ENCODE data around the gene SLC9A6. TPM values are rescaled to one million over a fixed set of nuclear protein-coding genes. Genes with fewer than 3 reads are reported as not detected.
A peak's percentile ranks its signal among the peaks of the same experiment; 100 is the strongest.
"Not testable (repeated sequence)": the region's sequence is repeated elsewhere in the genome, so short reads cannot be mapped to it uniquely, and the experiment has no call there.

Gene SLC9A6
- polyA plus RNA-seq, 10 donors, result 6.9 to 9.4 (median 8.7) TPM

DNA sequence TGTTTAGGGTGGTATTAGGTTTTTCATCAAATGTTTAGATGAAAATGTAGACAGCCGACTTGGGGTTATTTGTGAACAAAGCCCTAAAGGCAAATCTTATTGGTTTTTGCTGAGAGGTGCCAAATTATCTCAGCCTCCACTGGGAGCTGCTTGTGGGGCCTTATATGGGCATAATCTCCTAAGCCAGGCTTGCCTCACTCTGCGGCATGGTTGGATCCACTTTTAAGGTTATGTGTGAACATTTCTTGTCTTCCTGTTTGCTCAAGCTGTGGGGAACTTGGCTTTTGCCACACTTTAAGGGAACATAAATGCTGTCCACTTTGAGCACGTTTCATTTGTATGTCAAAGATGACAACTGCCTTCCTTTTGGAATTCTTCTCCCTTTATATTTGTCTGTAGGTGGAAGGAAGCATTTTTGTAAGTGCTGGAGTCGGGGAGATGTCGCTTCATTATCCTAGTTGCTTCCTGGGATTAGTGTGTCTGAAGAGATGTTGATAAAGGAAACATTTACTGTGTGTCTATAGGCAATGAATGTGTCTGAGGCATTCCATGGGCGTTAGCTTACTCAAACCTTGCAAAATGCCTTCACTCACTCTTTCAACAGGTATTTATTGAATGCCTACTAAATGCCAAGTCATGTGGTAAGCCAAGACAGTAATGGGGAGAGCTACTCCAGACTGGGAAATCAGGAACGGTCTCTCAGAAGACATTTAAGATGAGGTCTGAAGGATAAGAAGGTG lies 78.3 kb downstream of the SLC9A6 start:
- peak in 1 of 3 donors; percentile 30 for DNase-seq

DNA sequence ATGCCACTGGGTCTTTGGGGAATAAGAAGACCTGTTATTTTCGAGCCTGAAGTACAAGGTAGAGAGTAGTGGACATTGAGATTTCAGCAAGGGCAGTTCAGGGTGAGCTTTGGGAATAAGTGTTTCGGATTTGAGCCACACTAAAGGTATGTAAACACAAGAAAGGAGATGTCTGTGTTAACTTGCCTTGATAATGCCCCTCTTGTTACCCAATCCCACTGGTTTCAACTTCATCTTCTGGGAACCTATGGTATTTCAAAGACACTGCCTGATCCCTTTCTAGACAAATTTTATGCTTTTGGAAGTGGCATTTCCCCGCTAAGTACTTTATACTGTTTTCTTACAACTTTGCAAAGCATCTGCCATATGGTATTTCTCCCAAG lies 79.4 kb downstream of the SLC9A6 start:
- no peak for DNase-seq

DNA sequence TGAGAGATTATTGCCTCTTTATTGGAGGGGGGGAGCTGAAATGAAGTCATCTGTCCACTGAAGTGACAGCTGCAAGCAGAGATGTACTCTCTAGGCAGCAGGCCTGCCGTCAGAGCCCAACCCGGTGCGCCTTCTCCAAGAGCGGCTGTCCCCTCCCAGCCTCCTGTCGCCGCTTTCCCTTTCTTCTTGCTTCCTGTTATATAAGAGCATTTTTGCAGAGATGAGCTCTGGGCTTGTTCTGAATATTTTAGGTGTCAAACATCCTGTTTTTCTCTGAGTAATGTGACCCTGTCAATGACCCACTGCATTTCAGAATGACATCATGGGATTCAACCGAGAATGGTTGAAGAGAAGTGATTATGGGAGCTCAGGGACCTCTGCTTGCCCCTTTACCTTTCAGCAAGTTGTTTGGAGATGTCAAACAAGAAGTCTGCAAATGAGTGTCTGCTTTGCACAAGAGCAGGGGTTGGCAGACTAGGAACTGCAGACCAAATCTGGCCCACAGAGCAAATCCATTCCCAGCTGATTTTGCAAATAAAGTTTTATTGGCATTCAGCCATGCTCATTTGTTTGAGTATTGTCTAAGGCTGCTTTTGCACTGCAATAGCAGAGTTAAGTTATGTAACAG lies 79.9 kb downstream of the SLC9A6 start:
- DNase-seq, result peak; percentile 72 to 90 (median 75)

DNA sequence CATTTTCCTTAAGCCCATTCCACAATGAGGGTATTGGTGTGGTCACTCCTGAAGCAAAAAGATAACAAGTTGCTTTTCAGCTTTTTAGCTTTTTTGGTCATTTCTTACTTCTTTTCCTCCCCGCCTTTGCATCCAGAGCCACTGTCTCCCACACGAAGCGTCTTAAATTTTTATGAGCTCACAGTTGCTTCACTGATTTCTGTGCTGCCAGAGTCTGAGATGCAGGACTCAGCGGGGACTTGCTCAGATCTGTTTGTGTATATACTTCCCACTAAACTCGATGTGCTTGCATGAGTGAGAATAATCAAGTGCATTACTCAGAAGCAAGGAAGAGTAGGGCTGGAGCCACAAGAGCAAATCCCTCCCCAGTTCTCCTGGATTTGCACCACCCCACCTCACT lies 81.9 kb downstream of the SLC9A6 start:
- peak in 1 of 3 donors; percentile 46 for DNase-seq

DNA sequence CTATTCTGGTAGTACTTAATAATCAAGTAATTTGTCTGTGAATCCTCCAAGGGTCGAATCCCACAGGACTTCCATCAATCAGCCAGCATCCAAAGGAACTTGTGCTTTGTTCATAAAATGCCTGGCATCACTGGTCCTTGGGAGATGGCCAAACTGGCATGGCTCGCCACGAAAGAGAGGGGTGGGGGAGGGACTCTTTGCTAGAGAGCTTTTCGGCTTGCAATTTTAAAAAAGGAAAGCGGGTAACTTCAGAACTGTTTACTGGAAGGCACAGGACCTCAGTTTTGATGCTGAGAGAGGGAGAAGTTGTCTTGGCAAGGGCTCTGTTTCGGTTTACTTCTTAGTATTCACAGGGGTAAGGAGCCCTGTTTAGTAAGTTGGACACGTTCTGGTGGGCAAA lies 82.7 kb downstream of the SLC9A6 start:
- no peak for DNase-seq

DNA sequence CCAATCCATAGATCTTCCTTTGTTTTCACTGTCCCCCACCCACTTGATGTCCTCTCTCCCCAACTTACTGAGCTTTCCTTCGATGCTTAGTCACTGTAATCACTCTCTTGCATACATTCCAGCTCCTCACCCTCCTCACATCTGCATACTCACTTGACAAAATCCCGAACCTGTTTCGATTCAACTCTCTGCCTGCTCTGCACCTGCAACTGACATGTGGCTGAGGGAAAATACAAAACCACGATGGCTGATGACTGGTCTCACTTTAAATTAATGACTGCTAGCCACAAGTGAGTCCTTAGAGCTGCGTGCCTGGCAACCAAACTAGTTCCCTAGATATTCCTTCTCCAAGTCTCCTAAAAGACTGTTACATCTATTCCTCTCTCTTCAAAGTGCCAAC lies 91.7 kb downstream of the SLC9A6 start:
- no peak for DNase-seq

DNA sequence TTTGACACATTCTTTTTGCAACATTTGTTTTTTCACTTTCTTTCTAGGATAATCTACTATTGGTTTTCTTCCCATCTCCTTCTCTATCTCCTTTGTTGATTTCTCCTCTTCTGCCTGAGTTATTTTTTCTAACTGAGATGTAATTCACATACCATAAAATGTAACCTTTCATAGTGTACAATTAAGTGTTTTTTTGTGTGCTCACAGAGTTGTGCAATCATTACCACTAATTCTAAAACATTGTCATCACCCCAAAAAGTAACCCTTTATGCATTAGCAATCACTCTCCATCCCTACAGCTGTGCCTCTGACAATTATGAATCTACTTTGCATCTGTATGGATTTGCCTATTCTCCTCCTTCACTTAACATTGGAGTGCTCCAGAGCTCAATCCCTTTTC lies 95.5 kb downstream of the SLC9A6 start:
- no peak for DNase-seq

DNA sequence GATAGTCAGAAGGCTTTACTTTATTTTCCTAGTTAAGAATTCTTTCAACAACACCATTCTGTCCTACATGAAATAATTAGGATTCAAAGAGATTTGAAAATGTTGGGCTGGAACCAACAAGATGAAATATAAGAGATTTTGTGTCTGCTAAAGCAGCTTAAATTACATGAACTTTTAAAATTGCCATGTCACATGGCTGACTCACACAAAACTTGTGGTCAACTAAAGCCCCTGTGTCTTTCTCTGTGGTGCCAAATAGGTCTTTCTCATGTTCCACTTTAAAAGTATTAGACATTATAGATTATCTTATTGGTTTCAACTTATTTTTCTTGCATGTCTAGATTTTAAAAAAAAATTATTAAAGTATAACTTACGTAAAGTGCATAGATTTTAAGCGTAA lies 101.3 kb downstream of the SLC9A6 start:
- DNase-seq, result no peak

DNA sequence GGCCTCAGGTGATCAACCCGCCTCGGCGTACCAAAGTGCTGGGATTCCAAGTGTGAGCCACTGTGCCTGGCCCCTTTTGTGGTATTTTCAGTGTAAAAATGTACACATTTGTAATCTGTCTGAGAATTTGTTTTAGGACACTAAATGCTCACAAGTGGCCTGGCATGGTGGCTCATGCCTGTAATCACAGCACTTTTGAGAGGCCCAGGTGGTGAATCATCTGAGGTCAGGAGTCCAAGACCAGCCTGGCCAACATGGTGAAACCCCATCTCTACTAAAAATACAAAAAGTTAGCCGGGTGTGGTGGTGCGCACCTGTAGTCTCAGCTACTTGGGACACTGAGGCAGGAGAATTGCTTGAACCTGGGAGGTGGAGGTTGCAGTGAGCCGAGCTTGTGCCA lies 106.7 kb downstream of the SLC9A6 start:
- DNase-seq, result not testable (repeated sequence)

DNA sequence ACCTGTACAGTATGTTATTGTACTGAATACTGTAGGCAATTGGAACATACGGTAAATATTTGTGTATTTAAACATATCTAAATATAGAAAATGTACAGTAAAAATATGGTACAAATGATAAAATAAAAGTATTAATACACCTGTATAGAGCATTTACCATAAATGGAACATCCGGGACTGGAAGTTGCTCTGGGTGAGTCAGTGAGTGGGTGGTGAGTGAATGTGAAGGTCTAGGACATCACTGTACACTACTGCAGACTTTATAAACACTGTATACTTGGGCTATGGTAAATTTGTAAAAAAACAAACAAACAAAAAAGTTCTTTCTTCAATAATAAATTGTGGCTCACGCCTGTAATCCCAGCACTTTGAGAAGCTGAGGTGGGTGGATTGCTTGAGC lies 109.7 kb downstream of the SLC9A6 start:
- no peak for DNase-seq

Other genes starting within 250 kb of the SLC9A6 start
- 1 to 10 TPM in 2 of 10 donors, under 1 TPM in 1, not detected in 7; 0.44 to 5.5 (median 1.1) TPM for gene CT45A3, start 217.2 kb upstream of the SLC9A6 start, polyA plus RNA-seq (ENCODE audit: insufficient read length in 10 of 10)
- gene CT45A5, start 199.9 kb upstream of the SLC9A6 start, polyA plus RNA-seq (ENCODE audit: insufficient read length in 10 of 10), result under 1 TPM in 5 of 10 donors, not detected in 5; 0.22 to 0.94 (median 0.30) TPM
- gene CT45A6, start 182.6 kb upstream of the SLC9A6 start, polyA plus RNA-seq (ENCODE audit: insufficient read length in 10 of 10), result 1 to 10 TPM in 2 of 10 donors, not detected in 8; 1.1 to 1.9 TPM
- gene CT45A2, start 165.4 kb upstream of the SLC9A6 start, polyA plus RNA-seq (ENCODE audit: insufficient read length in 10 of 10), result not detected
- gene CT45A7, start 148.2 kb upstream of the SLC9A6 start, polyA plus RNA-seq (ENCODE audit: insufficient read length in 10 of 10), result under 1 TPM in 1 of 10 donors, not detected in 9; 0.33 TPM
- under 1 TPM in 1 of 10 donors, not detected in 9; 0.53 TPM for gene CT45A8, start 130.9 kb upstream of the SLC9A6 start, polyA plus RNA-seq (ENCODE audit: insufficient read length in 10 of 10)
- gene CT45A9, start 113.6 kb upstream of the SLC9A6 start, polyA plus RNA-seq (ENCODE audit: insufficient read length in 10 of 10), result under 1 TPM in 1 of 10 donors, not detected in 9; 0.53 TPM
- gene CT45A10, start 92.0 kb upstream of the SLC9A6 start, polyA plus RNA-seq (ENCODE audit: insufficient read length in 10 of 10), result not detected
- gene SAGE1, start 91.7 kb upstream of the SLC9A6 start, polyA plus RNA-seq (ENCODE audit: insufficient read length in 10 of 10), result under 1 TPM in 1 of 10 donors, not detected in 9; 0.16 TPM
- gene MMGT1, start 11.4 kb upstream of the SLC9A6 start, polyA plus RNA-seq (ENCODE audit: insufficient read length in 10 of 10), result 10 to 100 TPM; 16.5 to 22.3 (median 20.2) TPM
- gene FHL1, start 162.1 kb downstream of the SLC9A6 start, polyA plus RNA-seq (ENCODE audit: insufficient read length in 10 of 10), result 1,000 to 10,000 TPM in 9 of 10 donors, 100 to 1,000 TPM in 1; 815 to 2,378 (median 1,734) TPM